Measurements from ENCODE around the gene TSTD1.
"Not testable (repeated sequence)": the region's sequence is repeated elsewhere in the genome, so short reads cannot be mapped to it uniquely, and the experiment has no call there.

TSTD1 gene

DNA sequence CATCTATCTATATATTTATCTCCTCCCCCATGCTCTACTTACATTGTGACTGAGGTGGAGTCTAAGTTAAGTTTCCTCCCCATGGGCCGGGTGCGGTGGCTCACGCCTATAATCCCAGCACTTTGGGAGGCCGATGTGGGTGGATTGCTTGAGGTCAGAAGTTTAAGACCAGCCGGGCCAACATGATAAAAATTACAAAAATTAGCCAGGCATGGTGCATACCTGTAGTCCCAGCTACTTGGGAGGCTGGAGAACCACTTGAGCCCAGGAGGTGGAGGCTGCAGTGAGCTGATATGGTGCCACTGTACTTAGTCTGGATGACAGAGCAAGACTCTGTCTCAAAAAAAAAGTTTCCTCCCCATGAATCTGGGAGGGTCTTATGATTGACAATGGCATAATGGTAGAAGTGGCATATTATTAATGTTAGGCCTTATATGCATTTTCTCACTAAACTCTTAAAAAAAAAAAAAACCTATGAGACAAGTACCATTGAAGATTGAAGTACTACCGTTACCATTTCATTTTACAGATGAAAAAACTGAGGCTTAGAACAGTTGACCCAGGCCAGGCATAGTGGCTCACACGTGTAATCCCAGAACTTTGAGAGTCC is 29.1 kb downstream of the TSTD1 start:
- no peak for DNase-seq (ENCODE audit: low read depth in 2 of 2)

DNA sequence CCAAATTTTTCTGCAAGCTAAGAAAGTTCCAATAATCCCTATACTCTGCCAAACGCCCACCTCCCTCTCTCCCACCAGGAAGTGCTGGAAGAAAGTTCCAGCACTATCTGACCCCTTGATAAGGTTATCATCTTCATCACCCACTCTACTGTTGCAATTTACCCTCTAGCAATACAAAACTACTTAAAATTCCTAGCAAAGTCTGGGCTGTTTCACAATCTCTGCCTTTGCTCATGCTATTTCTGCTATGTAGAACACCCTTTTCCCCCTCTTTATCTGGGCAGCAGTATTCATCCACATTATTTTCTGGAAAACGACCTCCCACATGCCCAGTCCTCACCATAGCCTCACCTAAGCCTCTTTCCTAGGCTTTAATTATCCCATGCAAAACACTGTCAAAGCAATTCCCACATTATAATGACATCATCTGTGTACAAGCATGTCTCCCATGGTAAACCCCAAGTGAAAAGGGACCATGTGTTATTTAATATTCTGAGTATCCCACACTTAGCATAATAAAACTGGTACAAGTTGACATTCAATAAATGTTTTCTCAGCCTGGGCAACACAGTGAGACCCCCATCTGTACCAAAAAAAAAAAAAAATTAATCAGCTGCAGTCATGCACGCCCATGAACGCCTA is 29.8 kb downstream of the TSTD1 start:
- DNase-seq (ENCODE audit: low read depth in 2 of 2) = no peak

DNA sequence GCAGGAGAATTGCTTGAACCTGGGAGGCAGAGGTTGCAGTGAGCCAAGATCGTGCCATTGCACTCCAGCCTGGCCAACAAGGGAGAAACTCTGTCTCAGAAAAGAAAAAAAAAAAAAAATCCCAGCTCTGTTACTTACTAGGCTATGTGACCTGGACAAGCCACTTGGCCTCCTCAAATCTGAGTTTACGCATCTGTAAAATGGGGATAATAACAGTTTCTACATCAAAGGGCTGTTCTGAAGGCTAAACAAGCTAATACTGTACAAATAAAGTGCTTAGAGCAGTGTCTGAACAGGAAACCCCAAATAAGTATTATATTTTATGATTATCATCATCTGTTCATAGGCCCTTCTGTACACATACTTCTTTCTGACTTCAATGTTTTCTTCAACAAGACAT is 31.4 kb downstream of the TSTD1 start:
- DNase-seq (ENCODE audit: low read depth in 2 of 2) = no peak

DNA sequence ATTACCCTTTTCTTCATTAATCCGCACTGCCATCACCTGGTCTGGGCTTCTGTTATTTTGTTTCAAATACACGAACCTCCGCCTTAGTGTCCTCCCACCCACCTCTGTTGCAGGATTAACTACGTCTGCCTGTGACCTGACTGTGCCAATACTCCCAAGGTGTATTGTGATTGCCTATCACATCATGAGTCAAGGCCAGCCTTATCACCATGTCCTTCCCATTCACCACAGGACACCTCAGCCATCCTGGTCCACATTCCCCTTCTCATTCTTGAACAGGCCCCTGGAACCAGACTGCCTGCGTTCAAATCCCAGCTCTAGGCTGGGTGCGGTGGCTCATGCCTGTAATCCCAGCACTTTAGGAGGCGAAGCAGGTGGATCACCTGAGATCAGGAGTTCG is 32.2 kb downstream of the TSTD1 start:
- no peak for DNase-seq (ENCODE audit: low read depth in 2 of 2)

DNA sequence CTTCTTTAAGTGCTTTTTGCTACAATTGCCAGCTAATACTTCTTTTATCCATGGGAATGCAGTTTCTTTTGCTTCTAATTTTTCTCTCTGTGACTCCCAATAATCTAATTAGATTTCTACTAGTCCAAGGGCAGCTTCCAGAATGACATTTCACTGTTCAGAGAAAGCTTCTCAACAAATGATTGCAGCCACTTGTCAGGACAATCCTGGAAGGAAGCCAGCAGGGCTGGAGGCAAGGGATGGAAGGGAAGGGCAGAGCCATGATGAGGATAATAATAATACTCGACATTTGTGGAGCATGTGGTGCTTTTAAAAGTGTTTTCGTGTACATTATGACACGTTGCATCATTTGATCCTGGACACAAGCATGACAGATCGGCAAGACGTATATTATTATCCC is 37.2 kb downstream of the TSTD1 start:
- no peak for DNase-seq (ENCODE audit: low read depth in 2 of 2)

DNA sequence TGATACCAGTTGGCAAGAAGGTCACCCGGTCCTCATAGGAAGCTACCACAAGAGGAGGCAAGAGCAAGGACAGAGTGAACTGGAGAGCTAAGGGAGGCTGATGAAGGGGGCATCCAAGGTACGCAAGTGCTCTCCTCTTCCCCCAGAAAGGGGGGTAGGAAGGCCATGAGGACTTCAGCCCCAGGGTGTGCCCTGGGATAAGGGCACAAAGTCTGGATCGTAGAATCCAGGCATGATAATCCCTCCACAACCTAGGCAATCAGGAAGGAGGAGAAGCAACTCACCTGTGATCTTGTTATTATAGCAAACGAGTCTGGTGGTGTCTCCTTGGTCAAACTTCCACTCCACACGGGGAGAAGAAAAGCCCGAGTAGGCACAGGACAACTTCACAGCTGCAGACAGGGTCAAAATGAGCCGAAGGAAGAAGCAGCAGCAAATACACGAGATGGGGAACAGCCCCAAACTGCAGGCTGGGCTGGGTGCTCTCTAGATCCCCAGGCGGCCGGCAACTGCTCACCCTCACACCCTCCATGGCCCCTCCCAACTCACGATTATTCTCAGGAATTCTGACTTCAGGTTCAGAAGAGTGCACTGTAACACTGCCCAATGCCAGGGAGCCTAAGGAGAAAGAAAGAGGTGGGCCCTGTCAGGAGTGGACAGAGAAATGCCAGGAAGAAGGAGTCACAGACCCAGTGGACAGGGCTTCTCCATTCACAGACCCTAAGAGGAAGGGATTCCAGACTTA is 37.9 kb downstream of the TSTD1 start:
- DNase-seq (ENCODE audit: low read depth in 2 of 2) = no peak

DNA sequence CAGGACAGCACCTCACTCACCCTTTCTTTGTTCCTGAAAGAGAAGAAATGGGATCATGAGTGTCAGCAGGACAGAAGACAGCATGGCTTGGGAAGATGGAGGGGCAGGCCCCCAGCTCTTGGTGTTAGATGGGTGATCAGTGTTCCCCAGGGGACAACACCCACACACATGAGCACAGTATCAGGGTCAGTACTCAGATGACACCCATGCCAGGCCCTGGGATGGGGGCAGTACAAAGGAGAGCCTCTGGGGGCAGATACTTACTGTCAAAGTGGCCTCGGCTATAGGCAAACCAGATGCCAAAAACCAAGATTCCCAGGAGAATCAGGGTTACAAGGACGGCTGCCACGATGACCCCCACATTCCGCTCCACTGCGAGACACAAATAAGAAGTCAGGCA is 39.4 kb downstream of the TSTD1 start:
- DNase-seq (ENCODE audit: low read depth in 2 of 2) = no peak

DNA sequence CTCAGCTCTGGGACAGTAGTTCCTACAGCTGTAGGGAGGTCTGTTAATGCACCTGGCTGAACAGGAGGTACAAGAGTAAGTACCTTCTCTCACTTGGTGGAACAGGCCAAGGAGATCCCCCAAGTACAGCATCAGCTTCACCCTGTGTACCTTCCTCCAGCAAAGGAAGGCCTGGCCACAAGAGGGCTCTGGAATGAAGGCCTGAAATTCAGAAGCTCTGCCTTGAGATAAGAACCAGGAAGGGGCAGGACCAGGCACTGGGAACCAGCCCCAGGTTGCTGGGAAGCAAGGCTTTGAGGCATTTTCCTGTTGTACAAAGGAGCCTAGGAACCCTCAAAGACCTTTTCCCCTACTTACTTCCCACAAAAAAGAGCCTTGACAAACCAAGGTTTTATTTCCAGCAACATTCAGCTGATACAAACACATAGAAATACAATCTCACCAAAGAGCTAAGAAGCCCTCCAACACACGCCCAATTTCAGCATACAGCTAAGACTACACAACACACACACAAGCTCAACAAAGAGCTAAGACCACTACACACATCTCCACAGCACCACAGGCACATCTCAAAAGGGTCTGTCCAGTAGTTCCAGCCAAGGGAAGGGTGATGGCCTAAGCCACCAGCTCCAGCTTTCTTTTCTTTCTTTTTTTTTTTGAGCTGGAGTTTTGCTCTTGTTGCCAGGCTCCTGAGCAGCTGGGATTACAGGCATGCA is 41.3 kb downstream of the TSTD1 start:
- DNase-seq (ENCODE audit: low read depth in 2 of 2) = no peak

DNA sequence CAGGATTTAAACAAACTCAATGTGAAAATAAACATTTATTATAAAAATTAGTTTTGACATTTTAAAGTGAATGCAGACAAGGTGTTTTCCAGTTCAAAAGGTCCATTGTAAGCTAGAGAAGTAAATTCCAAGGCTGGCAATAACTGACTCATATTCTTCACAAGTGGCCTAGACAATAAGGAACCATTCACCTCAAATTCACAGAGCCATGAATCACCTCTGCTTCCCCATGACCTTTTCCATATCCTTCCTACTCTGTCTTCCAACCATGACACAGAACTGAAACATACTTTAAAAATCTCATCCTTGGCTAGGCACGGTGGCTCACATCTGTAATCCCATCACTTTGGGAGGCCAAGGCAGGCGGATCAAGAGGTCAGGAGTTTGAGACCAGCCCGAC is 42.6 kb downstream of the TSTD1 start:
- no peak for DNase-seq (ENCODE audit: low read depth in 2 of 2)

DNA sequence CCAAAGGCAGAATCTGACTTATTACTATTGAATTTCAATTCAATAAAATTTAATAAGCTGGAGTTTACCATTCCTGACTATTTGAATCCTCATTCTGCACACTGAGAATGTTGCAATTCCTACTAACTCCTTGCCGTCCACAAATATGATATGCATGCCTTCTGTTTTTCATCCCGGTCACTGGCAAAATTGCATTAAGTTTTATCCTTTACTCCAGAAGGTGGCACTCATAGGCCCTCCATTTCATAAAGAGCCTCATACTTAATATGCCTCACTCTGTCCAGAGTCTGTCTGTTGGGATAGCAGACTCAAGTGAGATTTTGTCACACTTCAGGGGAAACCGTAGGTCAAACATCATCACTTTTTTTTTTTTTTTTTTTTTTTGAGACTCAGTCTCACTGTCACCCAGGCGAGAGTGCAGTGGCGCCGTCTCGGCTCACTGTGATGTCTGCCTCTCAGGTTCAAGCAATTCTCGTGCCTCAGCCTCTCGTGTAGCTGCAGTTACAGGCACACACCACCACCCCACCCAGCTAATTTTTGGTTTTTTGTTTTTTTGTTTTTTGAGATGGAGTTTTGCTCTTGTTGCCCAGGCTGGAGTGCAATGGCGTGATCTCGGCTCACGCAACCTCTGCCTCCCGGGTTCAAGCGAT is 45.1 kb downstream of the TSTD1 start:
- DNase-seq (ENCODE audit: low read depth in 2 of 2) = peak; percentile 26 to 37

DNA sequence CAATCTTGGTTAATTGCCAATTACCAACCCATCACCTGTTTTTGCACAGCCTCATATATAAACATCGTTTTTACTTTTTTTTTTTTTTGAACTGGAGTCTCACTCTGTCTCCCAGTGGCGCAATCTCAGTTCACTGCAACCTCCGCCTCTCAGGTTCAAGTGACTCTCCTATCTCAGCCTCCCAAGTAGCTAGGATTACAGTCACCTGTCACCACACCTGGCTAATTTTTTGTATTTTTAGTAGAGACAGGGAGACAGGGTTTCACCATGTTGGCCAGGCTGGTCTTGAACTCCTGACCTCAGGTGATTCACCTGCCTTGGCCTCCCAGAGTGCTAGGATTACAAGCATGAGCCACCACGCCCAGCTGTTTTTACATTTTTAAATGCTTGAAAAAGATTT is 46.7 kb downstream of the TSTD1 start:
- not testable (repeated sequence) for DNase-seq (ENCODE audit: low read depth in 2 of 2)
